ENCODE measurements around the gene KIAA1191.

GRCh38 chr5:176405656-176406435 is 44.3 kb upstream of the KIAA1191 start:
- no peak for TF ChIP-seq POLR2AphosphoS5 (IDR thresholded peaks at IDR 0.05)
- TF ChIP-seq CTCF (IDR thresholded peaks at IDR 0.05), result no peak
- no peak for TF ChIP-seq POLR2A (IDR thresholded peaks at IDR 0.05)
